Ecto neural progenitor cell (in vitro differentiated cells): ENCODE data around the gene EXT2.

Experiments
- DNase-seq: peaks from one replicate; pipeline ENCODE4 v3.0.0-alpha.2; 2018; ENCODE audit warnings: low spot score

The EXT2 gene

DNA sequence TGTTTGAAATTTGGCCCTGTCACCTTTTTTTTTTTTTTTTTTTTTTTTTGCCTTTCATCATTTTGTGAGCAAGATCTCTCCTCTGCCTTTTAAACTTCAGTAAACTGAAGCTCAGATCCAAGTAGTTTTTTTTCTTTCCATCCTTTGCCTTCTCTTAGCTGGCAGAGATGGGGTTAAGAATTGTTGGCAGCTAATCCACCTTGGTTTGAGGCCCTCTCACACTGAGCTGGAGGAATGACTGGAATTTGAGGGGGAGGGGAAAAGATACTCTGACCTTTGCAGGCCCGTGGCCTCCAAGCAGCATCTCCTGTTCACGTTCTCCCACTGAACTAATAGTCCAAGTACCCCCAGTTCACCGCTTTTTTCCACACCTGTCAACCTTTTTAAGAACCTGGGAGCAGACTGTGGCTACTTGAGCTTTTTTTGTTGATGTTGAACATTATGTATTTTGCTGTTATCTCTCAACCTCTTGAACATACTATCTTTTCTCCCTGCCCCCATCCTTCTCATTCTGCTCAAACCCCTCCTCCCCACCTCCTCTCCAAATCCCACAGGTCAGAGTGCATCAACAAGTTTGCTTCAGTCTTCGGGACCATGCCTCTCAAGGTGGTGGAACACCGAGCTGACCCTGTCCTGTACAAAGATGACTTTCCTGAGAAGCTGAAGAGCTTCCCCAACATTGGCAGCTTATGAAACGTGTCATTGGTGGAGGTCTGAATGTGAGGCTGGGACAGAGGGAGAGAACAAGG, 148.3 kb downstream of the EXT2 start:
- peak; percentile 70 for DNase-seq

DNA sequence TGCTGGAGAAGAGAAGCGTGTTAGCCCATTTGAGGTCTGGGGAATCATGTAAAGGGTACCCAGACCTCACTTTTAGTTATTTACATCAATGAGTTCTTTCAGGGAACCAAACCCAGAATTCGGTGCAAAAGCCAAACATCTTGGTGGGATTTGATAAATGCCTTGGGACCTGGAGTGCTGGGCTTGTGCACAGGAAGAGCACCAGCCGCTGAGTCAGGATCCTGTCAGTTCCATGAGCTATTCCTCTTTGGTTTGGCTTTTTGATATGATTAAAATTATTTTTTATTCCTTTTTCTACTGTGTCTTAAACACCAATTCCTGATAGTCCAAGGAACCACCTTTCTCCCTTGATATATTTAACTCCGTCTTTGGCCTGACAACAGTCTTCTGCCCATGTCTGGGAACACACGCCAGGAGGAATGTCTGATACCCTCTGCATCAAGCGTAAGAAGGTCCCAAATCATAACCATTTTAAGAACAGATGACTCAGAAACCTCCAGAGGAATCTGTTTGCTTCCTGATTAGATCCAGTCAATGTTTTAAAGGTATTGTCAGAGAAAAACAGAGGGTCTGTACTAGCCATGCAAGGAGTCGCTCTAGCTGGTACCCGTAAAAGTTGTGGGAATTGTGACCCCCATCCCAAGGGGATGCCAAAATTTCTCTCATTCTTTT, 149.3 kb downstream of the EXT2 start:
- no peak for DNase-seq

DNA sequence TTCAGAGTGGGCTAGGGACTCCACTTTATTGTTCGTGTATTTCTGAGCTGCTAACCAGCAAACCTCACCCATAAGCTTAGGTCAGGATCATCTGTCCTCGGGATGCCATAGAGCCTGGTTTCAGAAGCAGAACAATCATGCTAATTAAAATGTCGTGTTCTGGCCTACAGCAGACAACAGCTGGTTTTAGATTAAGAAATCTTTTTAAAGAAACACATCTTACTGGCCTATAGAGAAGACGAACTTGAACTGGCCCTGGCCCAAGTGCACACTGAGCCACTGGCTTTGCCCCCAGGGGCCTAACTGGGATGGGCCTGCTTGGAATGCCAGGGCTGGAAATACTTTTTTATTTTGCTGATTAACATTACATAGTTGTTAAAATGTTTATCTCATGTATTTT, 151.2 kb downstream of the EXT2 start:
- no peak for DNase-seq

DNA sequence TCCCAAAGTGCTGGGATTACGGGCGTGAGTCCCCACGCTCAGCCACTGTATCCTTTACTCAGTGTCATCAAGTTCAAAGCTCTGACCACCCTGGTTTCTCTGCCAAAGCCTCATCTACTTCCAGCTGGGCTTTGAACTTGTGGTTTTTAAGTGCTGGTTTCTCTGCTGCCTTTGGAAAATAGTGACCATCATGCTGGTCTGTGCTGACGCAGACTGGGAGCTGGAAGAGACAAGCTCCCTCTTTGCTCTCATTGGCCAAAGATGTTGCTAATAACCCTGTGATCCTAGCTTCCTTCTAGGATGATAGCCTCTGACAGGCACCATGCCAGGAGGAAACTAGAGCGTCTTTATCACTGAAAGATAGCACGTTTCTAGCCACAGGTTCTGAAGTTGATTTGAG, 152.0 kb downstream of the EXT2 start:
- DNase-seq: no peak

DNA sequence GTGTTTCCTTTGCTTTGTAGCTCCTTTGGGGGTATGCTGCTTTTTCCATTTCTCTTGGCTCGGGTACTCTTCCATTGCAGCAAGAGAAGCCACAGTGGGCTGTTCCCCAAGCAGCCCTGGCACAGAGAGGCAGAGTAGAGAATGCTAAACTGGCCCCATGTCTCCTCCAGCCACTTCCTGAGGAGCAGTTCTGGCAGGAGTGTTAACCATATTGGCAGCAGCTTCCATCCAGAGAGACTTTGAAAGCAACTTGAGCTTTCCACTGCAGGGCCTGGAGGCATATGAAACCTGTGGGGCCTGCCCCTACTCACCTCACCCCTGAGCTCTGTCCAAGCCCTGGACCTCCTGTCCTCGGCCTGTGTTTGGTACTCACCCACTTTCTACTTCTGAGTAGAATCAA, 152.6 kb downstream of the EXT2 start:
- no peak for DNase-seq

DNA sequence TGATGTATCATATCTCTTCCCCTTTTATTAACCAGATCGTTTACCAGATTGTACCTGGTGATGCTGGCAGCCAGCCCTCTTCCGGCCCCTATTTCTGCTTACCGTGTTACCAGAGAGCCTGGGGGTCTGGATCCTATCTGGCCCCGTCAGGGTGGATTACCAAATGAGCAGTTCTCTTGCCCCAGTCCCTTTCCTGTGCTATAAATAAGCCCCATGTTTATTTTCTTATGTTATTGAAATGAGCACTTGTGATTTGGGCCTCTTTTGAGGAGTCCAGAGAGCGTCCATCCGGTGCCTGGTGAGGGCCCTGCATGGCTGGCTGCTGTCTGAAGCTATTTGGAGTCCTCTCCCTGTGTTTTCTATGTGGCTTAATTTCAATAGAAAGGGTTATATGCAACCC, 154.9 kb downstream of the EXT2 start:
- DNase-seq: no peak

DNA sequence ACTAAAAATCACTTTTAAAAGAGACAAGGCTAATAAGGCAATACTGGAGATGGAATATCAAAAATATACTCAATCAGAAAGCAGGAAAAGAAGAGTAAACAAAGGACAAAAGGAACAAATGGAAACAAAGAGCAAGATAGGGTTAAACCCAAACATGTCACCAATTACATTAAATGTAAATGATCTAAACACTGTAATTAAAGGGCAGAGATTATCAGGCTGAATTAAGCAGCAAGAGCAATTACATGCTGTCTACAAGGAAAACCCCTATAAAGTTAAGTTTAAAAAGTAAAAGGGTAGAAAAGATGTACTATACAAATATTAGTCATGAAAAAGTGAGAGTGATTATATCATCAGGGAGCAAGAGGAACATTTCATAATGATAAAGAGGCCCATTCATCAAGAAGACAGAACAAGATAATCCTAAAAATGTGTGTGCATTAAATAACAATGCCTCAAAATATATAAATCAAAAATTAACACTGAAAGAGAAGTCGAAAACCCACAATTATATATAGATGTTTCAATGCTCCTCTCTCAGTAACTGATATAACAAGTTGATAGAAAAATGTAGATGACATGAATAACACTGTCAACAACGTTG, 157.6 kb downstream of the EXT2 start:
- no peak for DNase-seq

DNA sequence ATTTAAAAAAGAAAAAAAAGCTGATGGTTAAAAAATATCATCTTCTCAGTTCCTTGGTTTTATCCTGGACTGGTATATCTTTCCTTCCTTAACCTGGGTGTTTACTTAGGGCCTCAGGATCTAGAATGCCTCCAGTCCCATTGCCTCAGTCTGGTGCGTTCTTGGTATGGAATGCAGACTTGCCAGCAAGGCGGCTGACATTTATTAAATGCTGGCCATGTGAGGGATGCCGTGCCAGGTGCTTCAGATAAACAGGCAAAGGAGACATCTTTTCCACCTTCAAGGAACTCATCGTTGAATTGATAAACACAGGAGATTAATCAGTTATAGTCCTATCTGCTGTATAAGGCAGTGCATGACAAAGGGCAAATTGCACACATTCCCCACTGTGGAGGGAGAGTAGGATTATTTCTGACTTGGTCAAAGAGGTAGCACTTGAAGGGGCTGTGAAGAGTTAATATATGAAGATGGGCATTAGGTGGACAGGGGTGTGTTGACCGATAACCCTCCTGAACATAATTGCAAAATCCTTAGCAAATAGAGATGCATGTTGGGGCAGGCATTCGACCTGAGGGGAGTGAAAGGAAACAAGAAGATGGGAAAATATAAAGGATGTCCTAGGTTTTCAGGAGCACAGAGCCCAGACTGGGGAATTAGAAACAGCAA, 160.1 kb downstream of the EXT2 start:
- no peak for DNase-seq

DNA sequence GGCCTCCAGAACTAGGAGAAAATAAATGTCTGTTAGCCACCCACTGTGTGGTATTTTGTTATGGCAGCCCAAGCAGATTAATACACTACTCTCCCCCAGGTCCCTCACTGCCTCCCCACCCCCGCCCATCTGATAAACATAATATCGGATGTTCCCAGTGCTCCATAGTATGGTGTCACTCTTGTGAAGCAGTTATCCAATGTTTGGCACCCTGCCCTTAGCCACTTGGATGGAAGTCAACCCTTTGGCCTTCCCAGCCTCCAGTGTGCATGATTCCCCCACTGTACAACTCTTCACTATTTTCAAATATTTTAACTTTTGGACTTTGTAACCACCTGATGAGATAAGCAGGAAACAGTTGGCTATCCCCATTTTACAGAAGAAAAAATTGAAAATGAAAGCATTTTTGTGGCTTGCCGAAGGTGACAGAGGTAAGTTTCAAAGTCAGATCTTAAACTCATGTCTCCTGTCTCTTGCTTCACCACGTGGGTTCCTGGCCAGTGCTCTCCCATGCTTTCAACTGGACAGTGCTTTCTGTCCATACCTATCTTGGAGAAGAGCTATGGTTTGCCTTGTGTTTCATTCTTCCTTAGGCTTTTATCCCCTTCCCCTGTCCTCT, 161.3 kb downstream of the EXT2 start:
- DNase-seq: no peak

DNA sequence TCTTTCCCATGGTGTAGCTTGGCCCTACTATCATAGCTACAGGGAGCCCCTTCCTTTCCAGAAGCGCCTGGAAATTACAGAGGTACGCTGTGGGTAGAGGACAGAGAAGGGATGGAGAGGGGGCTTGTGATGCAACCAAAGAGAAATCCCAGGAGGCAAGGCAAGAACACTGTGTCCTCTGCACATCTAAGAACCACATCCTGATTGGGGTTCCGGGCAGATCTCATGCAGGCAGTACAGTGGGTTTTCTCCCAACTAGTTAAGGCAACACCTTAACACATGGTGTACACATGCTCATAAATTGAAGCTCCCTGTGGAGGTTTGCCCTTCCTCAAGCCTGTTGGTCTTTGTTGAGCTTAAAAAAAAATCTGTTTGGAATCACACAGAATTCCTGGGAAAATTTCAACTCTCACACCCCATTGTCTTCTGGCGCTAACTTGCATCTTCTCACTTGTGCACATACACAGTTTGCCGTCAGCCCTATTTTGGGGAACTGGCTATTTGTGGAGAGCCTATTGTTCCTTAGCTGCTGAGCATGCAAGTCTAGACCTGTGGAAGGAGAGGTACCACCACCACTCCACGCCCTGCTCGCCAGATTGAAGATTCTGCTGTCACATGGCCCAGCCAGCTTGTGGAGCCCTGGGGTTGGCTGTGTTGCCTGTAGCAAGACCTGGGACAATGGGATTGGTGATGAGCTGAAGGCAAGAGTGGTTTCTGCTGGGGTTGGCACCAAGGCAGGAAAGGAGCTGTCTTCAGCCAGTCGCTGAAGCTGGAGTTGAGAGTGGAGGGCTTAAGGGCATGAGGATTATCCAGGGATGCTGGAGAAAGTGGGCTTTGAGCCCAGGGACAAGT, 162.1 kb downstream of the EXT2 start:
- peak; percentile 29 for DNase-seq

DNA sequence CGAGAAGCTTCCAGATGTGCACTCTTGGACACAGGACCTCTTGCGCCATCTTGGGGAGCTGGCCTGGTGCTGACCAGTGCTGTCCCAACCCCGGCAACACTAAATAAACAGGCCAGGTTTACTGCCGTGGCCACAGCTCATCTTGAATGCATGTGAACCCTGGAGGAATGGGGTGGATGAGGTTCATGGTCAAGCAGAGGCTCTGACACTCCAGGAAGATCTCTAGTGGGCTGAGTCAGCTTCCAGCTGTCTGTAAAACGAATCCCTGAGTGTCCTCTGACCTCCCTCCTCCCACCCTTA, 162.7 kb downstream of the EXT2 start:
- DNase-seq: peak; percentile 40

DNA sequence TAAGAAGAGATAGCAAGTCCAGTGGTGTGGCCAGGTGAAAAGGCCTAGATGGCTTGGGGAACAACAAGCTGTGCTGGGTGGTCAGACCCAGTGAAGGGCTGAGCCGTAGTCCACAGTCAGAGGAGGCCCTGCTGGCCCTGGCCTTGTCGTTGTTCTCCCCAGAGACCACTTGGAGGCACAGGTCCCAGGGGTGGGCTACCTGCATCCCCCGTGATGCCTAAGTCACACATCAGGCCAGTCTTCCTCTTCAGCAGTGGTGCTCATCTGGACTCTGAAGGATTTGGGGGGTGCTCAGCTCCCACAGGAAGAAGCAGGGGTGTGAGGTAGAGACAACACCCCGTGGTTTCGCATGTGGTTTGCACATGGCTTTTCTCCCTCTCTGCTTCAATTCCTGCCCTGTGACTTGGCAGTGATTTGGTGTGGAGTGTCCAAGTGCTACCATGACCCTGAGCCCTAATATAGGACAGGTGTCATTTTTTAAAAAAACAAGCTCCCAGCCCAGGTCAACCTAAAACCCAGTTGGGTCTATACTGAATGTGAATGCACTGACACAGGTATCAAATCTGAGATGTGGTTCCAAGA, 163.5 kb downstream of the EXT2 start:
- DNase-seq: peak; percentile 35

DNA sequence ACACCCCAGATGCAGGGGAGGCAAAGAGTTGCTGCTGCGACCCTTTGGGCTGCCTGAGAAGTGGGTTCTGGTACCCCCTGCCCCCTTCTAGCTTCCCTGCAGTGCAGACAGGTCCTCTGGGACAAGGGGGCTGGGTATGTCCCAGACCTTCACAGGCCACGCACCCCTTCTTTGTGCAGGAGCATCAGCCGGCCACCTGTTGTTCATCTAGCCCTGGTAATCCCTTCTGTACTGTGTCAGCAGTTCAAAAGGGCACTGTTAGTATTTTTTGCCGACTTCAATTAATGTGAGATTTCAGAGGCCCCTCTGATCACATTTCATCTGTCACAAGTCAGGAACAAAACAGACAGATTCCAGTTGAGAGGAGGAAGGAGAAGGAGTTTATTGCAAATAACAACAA, 164.6 kb downstream of the EXT2 start:
- DNase-seq: no peak

DNA sequence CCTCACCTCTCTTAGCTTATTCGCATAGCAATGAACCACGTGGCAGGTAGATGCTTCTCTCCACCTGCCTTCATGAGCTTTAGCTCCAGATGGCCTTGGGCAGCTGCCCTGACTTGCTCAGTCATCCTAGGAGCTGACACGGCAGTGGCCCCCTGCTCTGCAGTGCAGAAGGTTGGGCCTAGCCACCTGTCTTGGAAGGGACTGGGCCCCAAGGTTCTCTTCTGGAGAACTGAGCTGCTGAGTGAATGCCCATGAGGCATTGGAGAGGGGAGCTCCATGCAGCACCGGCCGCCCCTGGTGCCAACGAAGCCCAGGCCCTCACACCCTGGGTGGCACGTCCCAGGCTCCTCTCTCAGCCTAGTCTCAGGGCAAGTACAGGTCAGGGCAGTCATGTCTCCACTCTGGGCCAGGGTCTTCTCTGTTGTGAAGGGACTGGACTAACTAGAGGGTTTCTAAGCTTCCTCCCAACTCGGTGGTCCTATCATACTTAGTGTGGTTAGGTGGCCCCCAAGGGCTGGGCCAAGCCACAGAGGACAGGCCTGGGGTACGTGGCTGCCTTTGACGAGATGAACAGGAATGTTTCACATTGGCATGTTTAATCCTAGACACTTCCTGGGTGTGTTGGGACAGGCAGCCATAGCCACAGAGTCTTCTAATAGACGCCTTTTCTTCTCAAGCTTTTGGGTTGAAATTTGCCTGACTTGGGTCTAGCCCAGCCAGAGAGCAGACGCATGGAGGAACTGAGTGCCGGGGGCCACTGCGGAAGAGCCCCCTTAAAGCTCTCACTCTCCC, 166.5 kb downstream of the EXT2 start:
- DNase-seq: no peak

DNA sequence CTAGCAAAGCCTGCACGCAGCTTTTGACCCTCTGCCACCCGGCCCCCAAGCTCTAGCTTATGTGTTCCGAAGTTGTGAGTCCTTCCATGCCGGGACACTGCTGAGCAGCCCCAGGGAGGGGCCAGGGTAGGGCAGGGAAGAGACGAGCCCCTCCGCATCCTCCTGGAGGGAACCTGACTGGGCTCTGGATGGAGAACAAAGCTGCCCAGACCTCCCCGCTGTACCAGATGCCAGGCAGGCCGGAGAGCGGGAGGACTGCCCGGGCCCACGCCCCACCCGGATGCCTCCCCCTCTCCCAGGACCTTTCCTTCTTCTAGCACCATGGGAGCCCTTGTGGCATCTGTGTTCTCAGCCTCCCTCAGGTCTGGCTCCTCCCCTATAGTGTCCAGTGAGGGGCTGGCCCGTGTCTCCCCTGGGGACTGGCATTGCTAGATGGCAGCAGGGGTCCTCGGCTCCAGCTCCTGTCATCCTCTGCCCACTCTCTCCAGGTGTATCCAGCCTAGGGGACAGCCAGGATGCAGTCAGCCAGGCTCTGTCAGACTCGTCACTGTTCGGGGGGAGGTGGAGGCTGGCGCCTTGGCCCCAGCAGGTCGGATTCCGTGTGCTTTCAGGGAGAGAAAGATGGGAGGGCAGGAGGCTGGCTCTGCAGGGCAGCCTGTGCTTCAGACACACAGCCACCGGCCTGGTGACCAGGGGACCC, 168.4 kb downstream of the EXT2 start:
- DNase-seq: no peak

DNA sequence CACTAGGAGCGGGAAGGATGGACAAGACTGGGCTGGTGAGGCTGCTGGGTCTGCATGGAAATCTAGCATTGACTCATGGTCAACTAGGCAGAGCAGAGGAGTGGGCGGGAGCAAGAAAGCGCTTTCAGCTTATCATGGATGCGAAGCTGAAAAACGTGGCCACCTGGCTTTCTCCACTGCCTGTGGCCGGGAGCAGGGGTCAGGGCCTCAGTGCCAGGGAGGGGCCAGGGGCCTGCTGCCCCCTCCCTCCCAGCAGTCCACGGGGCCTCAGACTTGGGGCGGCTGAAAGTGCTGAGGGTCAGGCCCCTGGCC, 168.9 kb downstream of the EXT2 start:
- DNase-seq: no peak

DNA sequence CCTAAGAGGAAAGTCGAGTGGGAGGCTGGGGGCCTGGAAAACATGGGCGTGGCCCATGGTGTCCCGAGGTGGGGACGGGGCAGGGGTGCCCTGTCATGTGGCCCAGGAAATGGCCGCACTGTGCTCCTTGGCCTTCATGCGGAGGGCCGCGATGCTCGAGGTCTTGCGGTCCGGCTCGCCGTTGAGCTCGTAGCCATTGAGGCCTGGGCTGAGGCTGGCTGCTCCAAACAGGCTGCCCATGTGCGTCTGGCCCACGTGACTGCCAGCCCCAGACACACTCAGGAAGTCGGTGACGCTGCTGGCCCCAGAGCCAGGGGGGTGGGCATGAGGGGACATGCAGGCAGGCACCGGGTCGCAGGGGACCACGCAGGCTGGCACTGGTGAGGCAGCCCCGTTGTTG, 169.3 kb downstream of the EXT2 start:
- no peak for DNase-seq

DNA sequence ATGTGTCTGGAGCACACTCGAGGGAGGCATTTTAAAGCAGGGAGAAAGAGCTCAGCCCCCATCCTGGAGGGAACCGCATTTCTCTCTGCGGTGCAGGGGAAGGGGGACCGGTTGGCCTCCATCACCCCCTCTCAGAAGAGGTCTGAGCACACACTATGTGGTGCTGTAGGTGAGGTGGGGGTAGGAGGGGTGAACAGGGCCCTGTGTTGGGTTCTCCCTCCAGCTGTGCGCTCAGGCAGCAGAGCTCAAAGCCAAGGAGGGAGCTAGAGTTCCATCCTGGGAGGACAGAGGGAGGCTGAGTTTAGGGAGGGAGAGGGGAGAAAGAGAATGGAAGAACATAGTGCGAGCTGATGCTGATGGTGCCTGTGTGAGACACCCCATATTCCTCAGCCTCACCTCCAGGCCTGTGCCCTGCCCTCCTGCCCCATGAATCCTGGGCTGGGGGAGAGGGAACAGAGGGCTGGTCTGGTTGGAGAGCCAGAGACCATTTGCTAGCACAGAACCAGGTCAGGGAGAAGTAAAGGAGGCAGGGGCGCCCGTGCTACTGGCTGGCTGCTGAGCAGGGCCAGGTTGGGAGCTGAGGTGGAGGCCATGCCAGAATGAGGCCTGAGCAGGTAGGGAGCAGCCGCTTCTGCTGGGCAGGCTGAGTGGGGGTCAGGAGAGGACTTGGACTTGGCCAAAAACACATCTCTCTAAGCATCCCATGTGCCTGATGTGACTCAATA, 170.7 kb downstream of the EXT2 start:
- DNase-seq: no peak

DNA sequence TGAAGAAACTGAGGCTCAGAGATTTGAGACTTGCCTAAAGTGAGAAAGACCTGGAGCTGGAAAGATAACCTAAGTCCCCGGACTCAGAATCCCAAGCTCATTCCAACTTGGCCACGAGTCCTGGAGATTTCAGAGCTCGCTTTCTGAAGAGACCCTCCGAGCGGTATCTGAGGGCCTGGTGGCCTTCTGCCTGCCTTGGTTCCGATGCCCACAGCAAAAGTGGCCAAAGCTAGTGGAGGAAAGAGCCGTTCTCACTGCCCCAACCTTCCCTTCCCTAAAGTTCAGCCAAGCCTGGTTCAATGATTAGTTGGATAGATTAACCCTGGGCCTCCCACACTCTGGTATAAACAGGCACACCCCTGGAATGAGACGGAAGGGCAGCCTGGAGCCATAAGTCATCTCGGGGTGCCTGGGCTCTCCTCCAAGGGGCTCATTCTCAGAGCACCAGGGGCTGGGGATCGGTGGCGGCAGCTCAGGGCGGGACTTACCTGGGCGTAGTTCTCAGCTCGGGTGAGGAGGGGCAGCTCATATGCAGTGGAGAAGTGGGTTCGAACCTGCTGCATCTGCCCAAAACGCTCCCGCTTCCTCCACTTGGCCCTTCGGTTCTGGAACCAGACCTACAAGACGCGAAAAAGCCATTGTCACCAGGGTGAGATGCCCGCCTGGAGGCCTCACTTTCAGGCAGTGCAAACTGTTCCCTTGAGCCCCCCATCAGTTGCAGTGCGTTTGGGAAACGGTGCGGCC, 171.7 kb downstream of the EXT2 start:
- no peak for DNase-seq
